ENCODE data around the gene HOXC11. TPM values are rescaled to one million over a fixed set of nuclear protein-coding genes. Genes with fewer than 3 reads are reported as not detected.

HOXC11 gene
- total and polyA plus RNA-seq, 10 of the 15 experiments (the other 5 are each of a cell fraction or from before 2014, with no cell fraction given): not detected

DNA sequence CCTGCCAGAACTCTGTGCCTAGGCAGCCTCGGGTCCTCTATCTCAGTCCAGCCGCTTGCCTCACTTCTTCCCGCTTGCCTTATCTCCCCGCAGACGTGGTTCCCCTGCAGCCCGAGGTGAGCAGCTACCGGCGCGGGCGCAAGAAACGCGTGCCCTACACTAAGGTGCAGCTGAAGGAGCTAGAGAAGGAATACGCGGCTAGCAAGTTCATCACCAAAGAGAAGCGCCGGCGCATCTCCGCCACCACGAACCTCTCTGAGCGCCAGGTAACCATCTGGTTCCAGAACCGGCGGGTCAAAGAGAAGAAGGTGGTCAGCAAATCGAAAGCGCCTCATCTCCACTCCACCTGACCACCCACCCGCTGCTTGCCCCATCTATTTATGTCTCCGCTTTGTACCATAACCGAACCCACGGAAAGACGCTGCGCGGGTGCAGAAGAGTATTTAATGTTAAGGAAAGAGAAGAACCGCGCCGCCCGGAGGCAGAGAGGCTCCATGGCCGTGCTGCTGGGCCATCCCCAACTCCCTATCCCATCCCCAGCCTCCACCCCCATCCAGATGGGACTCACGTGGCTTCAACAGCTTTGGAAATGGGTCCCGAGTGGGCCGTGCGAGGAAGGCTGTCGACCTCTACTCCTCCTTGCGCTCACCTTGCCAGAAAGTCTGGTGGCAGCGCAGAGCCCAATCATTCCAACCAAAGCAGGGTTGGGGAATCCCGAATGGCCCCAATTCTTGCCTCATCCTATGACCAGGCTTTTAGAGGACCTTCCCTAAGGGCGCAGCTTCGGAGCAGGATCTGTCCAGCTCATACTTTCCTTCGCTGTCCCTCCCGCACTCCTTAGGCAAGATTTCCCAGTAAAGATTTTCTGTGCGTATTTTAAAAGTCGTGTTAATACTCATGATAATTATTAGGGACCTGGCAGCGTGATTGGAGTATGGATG lies 27.7 kb upstream of the HOXC11 start (continued):
- TF ChIP-seq, protein P1, sequence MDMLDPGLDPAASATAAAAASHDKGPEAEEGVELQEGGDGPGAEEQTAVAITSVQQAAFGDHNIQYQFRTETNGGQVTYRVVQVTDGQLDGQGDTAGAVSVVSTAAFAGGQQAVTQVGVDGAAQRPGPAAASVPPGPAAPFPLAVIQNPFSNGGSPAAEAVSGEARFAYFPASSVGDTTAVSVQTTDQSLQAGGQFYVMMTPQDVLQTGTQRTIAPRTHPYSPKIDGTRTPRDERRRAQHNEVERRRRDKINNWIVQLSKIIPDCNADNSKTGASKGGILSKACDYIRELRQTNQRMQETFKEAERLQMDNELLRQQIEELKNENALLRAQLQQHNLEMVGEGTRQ (IDR thresholded peaks at IDR 0.05; ENCODE audit: borderline replicate concordance, low read depth, low read length): no peak
- TF ChIP-seq IKZF2 (IDR thresholded peaks at IDR 0.05) (no peak), SP1 (IDR thresholded peaks at IDR 0.05; ENCODE audit: low read depth, low read length) (no peak), TCF3 (IDR thresholded peaks at IDR 0.05; ENCODE audit: borderline replicate concordance, insufficient read depth, low read depth, low read length) (no peak)
- TF ChIP-seq, protein P2, sequence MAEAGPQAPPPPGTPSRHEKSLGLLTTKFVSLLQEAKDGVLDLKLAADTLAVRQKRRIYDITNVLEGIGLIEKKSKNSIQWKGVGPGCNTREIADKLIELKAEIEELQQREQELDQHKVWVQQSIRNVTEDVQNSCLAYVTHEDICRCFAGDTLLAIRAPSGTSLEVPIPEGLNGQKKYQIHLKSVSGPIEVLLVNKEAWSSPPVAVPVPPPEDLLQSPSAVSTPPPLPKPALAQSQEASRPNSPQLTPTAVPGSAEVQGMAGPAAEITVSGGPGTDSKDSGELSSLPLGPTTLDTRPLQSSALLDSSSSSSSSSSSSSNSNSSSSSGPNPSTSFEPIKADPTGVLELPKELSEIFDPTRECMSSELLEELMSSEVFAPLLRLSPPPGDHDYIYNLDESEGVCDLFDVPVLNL (IDR thresholded peaks at IDR 0.05; ENCODE audit: low read depth, low read length): no peak

DNA sequence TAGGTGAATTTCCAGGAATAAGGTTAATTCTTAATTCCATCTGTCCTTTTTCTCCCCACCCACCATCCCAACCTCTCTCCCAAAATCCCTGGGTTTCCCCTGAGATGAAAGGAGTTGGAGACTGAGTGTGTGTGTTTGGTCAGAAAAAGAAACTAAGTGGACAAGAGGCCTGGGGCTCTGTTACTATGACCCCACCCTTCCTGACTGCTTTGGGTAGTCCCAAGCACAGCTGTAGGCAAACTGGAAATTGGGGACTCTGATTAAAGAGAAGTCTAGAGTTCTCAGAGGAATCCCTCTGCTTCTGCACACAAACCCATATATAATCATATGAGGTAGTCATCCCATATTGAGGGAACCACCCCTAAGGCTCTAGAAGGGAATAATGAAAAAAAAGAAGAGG lies 25.2 kb upstream of the HOXC11 start:
- ATAC-seq (no peak), FAIRE-seq (no peak), DNase-seq (ENCODE audit: low read depth, low spot score) (no peak)
- SMC1A ChIA-PET (ENCODE audit: uncharacterized antibody, unreplicated experiment): no interaction called here
- no peak overlapping the region for H3K4me2 ChIP-seq (ENCODE audit: control insufficient read depth, insufficient read depth)
- CTCF ChIA-PET: no interaction called here
- H3K9ac ChIP-seq (ENCODE audit: control insufficient read depth, insufficient read depth, low read length): no peak overlapping the region
- no peaks in the 10 kb centered on the region for H3K9me3 ChIP-seq (replicated peaks; ENCODE audit: control insufficient read depth, insufficient read depth, low read length)
- in situ Hi-C loops (cut with MboI) (no loop called here), intact Hi-C loops (cut with micrococcal nuclease; ENCODE audit: unreplicated experiment) (no loop called here)
- H3K79me2 ChIP-seq (ENCODE audit: control insufficient read depth, insufficient read depth, low read length): no peaks in the 10 kb centered on the region
- H3K36me3 ChIP-seq (ENCODE audit: control insufficient read depth in 2 of 2, insufficient read depth in 2 of 2, low read length in 1 of 2): no peaks in the 10 kb centered on the region
- H3K27me3 ChIP-seq (replicated peaks in 1 of 2; ENCODE audit: control insufficient read depth in 2 of 2, insufficient read depth in 2 of 2, low read length in 1 of 2): peaks cover 29 to 39% of the 10 kb centered on the region in 2 experiments
- POLR2A ChIA-PET: no interaction called here
- H2AFZ ChIP-seq (ENCODE audit: control insufficient read depth, low read depth, low read length): no peak overlapping the region
- no peak overlapping the region for H3K4me3 ChIP-seq
- no peak overlapping the region for H3K27ac ChIP-seq (ENCODE audit: control insufficient read depth, insufficient read depth)
- no peaks in the 10 kb centered on the region for H4K20me1 ChIP-seq (ENCODE audit: control insufficient read depth, insufficient read depth)
- no TSS peak for BruUV-seq (replicated peaks)
- TF ChIP-seq ZNF384 (IDR thresholded peaks at IDR 0.05; ENCODE audit: borderline replicate concordance, low read depth, low read length): no peak
- TF ChIP-seq IKZF1 (conservative IDR thresholded peaks at IDR 0.05): no peak
- TF ChIP-seq RB1 (IDR thresholded peaks at IDR 0.05; ENCODE audit: borderline replicate concordance): no peak
- TF ChIP-seq, protein P3, sequence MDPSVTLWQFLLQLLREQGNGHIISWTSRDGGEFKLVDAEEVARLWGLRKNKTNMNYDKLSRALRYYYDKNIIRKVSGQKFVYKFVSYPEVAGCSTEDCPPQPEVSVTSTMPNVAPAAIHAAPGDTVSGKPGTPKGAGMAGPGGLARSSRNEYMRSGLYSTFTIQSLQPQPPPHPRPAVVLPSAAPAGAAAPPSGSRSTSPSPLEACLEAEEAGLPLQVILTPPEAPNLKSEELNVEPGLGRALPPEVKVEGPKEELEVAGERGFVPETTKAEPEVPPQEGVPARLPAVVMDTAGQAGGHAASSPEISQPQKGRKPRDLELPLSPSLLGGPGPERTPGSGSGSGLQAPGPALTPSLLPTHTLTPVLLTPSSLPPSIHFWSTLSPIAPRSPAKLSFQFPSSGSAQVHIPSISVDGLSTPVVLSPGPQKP (IDR thresholded peaks at IDR 0.05; ENCODE audit: low read depth, low read length): no peak
- no peak for TF ChIP-seq SP1 (IDR thresholded peaks at IDR 0.05; ENCODE audit: low read depth, low read length)
- no peaks in the 10 kb centered on the region for H3K4me1 ChIP-seq (ENCODE audit: control insufficient read depth, insufficient read depth, low read length)
- RAD21 ChIA-PET (ENCODE audit: unreplicated experiment): no interaction called here

Measured in GM12878 (cell line).